ENCODE results near the gene RPL28. TPM values are rescaled to one million over a fixed set of nuclear protein-coding genes. Genes with fewer than 3 reads are reported as not detected.
"Not testable (repeated sequence)": the region's sequence is repeated elsewhere in the genome, so short reads cannot be mapped to it uniquely, and the experiment has no call there.

RPL28 gene
- total and polyA plus RNA-seq, 2 donors (not counting 3 experiments of a cell fraction or from before 2014, with no cell fraction given) = 1,872 to 3,435 TPM

DNA sequence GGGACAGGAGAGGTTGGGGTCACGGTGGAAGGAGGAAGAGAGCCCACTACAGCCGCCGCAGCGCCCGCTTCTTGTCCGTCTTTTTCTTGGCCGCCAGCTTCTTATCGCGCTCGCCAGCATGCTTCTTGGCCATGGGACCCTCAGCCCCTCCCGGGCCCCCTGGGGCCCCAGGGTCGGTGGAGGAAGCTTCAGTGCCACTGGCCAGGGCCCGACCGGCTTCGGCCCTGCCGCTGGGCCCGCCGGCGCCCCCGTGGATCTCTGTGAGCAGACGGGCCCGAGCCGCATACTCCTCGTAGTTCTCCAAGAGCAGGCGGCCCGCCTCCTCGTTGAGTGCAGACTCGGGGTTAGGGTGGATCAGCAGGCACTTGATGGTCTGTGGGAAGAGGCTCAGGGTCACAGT, 15.7 kb downstream of the RPL28 start:
- H3K4me2 ChIP-seq (ENCODE audit: insufficient read depth, low read length); H3K27ac ChIP-seq (ENCODE audit: insufficient read depth, low read depth, low read length); H3K27me3 ChIP-seq (ENCODE audit: control insufficient read depth in 2 of 2, insufficient read depth in 2 of 2, low read length in 2 of 2); FAIRE-seq; H4K20me1 ChIP-seq (replicated peaks; ENCODE audit: control insufficient read depth, extremely low read depth, insufficient read depth, low read length); H3K9ac ChIP-seq (replicated peaks; ENCODE audit: extremely low read depth, insufficient read depth, low read length); dilution Hi-C loops (cut with MboI; ENCODE audit: extremely low pct_ligation_motif_present, low sequenced_read_pairs); H3K4me1 ChIP-seq (ENCODE audit: control insufficient read depth, extremely low read depth, insufficient read depth, low read length); H3K4me3 ChIP-seq (replicated peaks in 1 of 3; ENCODE audit: insufficient read depth in 1 of 3, low read depth in 1 of 3, low read length in 3 of 3); POLR2A ChIA-PET; H2AFZ ChIP-seq (ENCODE audit: low read depth, low read length); H3K9me1 ChIP-seq (replicated peaks; ENCODE audit: control insufficient read depth, extremely low read depth, insufficient read depth, low read length); H3K9me3 ChIP-seq (replicated peaks; ENCODE audit: control insufficient read depth, insufficient read depth, low read length); intact Hi-C loops (cut with micrococcal nuclease); BruUV-seq (replicated peaks); DNase-seq (ENCODE audit: low read depth, low spot score): not testable (repeated sequence)
- Histone ChIP-seq H3K79me2 (ENCODE audit: control insufficient read depth, insufficient read depth, low read length) (peaks cover 42% of the 10 kb centered on the region), H3K36me3 (ENCODE audit: control insufficient read depth in 2 of 2, extremely low read depth in 1 of 2, insufficient read depth in 2 of 2, low read length in 2 of 2) (peaks cover 17 to 23% of the 10 kb centered on the region in 2 experiments)
- CTCF ChIA-PET = interaction anchor here (0.6 kb wide), 1 partner anchor 276 kb away, joined by 3 read pairs; no protein-coding TSS in a partner anchor

GRCh38 chr19:55402509-55402908, 16.8 kb downstream of the RPL28 start:
- Histone ChIP-seq H3K9me3 (replicated peaks; ENCODE audit: control insufficient read depth, insufficient read depth, low read length) (no peaks in the 10 kb centered on the region), H3K9me1 (replicated peaks; ENCODE audit: control insufficient read depth, extremely low read depth, insufficient read depth, low read length) (no peaks in the 10 kb centered on the region), H3K9ac (replicated peaks; ENCODE audit: extremely low read depth, insufficient read depth, low read length) (no peak overlapping the region), H2AFZ (ENCODE audit: low read depth, low read length) (no peak overlapping the region), H3K79me2 (ENCODE audit: control insufficient read depth, insufficient read depth, low read length) (peaks cover 53% of the 10 kb centered on the region), H3K4me1 (ENCODE audit: control insufficient read depth, extremely low read depth, insufficient read depth, low read length) (peaks cover 13% of the 10 kb centered on the region), H3K4me2 (ENCODE audit: insufficient read depth, low read length) (no peak overlapping the region), H3K36me3 (ENCODE audit: control insufficient read depth in 2 of 2, extremely low read depth in 1 of 2, insufficient read depth in 2 of 2, low read length in 2 of 2) (peaks cover 17 to 23% of the 10 kb centered on the region in 2 experiments), H3K27ac (ENCODE audit: insufficient read depth, low read depth, low read length) (no peak overlapping the region), H4K20me1 (replicated peaks; ENCODE audit: control insufficient read depth, extremely low read depth, insufficient read depth, low read length) (no peaks in the 10 kb centered on the region), H3K27me3 (ENCODE audit: control insufficient read depth in 2 of 2, insufficient read depth in 2 of 2, low read length in 2 of 2) (no peaks in the 10 kb centered on the region), H3K4me3 (replicated peaks in 1 of 3; ENCODE audit: insufficient read depth in 1 of 3, low read depth in 1 of 3, low read length in 3 of 3) (no peak overlapping the region)
- CTCF ChIA-PET = interaction anchor here (1.1 to 1.5 kb wide), 2 partner anchors 15 to 18 kb away, joined by 3 read pairs; partner anchors contain the start of gene TMEM238
- POLR2A ChIA-PET = no interaction called here
- DNase-seq (ENCODE audit: low read depth, low spot score) (no peak), FAIRE-seq (no peak)
- no peak for TF ChIP-seq GATA2 (IDR thresholded peaks at IDR 0.05; ENCODE audit: insufficient read depth, insufficient read length, low read depth, low read length)
- no peak for TF ChIP-seq MAX (IDR thresholded peaks at IDR 0.05; ENCODE audit: insufficient read depth, insufficient read length)
- no peak for TF ChIP-seq POLR2AphosphoS5 (IDR thresholded peaks at IDR 0.05; ENCODE audit: insufficient read depth, low read depth, low read length)
- TF ChIP-seq FOS (IDR thresholded peaks at IDR 0.05; ENCODE audit: borderline replicate concordance, insufficient read depth, low read length) = no peak
- no peak for TF ChIP-seq EZH2 (IDR thresholded peaks at IDR 0.05; ENCODE audit: borderline replicate concordance, low read depth, low read length, severe bottlenecking)
- no peak for TF ChIP-seq CTCF (IDR thresholded peaks at IDR 0.05; ENCODE audit: extremely low read depth in 1 of 2, insufficient read depth in 1 of 2, low read depth in 1 of 2, low read length in 2 of 2)
- TF ChIP-seq MYC (IDR thresholded peaks at IDR 0.05; ENCODE audit: low read depth, low read length) = no peak
- no peak for TF ChIP-seq JUN (IDR thresholded peaks at IDR 0.05; ENCODE audit: borderline replicate concordance, insufficient read depth, insufficient read length, low read depth)
- no peak for TF ChIP-seq POLR2A (IDR thresholded peaks at IDR 0.05; ENCODE audit: low read depth, low read length)
- BruUV-seq (replicated peaks) = no TSS peak
- dilution Hi-C loops (cut with MboI; ENCODE audit: extremely low pct_ligation_motif_present, low sequenced_read_pairs) = no loop called here
- intact Hi-C loops (cut with micrococcal nuclease) = no loop called here
